Peyer's patch (tissue), 4 donors: ENCODE data around the gene RNF26.

ENCODE experiments used
- CTCF ChIP-seq, 6 experiments: fragments of 450-650 bp in 4 of 6; fragments of 200-600 bp in 2 of 6; sonication (generic) in 1 of 6; IDR thresholded peaks; one replicate each; pipeline ENCODE4 v1.5.1; 2017 to 2019; ENCODE audit warnings: antibody characterized with exemption in 6 of 6, mild to moderate bottlenecking in 3 of 6, moderate library complexity in 1 of 6
- POLR2A ChIP-seq, 2 donors: fragments of 450-650 bp; IDR thresholded peaks; one replicate each; pipeline ENCODE4 v1.5.1; 2017; ENCODE audit warnings: antibody characterized with exemption in 2 of 2, mild to moderate bottlenecking in 2 of 2, moderate library complexity in 2 of 2

- TF ChIP-seq CTCF (IDR thresholded peaks at IDR 0.05) = no peak
- no peak for TF ChIP-seq POLR2A (IDR thresholded peaks at IDR 0.05)
Observed at GRCh38 chr11:119316016-119316728, 18.2 kb upstream of the RNF26 start.
